ENCODE results near the gene SLC35E1. TPM values are rescaled to one million over a fixed set of nuclear protein-coding genes. Genes with fewer than 3 reads are reported as not detected.

Gene SLC35E1
- total RNA-seq, 1 experiment from 2014 or later, result 52.6 TPM

DNA sequence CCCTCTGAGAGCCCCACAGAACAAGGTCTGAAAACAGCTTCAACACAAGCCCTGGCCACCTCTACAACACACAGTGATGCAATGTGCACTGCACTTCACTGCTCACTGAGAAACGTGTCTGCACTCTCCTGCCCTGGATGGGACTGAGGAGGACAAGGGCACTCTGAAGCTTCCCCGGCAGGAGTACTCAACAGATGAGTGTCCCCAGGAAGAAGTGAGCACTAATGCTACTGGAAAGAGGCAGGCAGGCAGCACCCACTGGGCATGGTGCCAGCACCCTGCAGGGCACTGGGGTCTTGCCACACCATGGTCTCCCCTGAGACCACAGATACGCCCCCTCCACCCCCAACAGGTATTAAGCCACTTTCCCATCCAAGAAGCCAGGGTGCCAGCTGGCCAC is 17.7 kb upstream of the SLC35E1 start:
- H3K27ac ChIP-seq (ENCODE audit: low read length), result no peak overlapping the region
- H2AFZ ChIP-seq (ENCODE audit: low read length), result no peak overlapping the region
- no peak for ATAC-seq
- peaks cover 98% of the 10 kb centered on the region for H3K79me2 ChIP-seq (ENCODE audit: low read length)
- CTCF ChIA-PET, result no interaction called here
- POLR2A ChIA-PET (ENCODE audit: unreplicated experiment), result no interaction called here
- intact Hi-C loops (cut with micrococcal nuclease), result no loop called here
- H3F3A ChIP-seq (ENCODE audit: low read length, unreplicated experiment), result no peaks in the 10 kb centered on the region
- no peak for DNase-seq
- H3K9me3 ChIP-seq (ENCODE audit: low read length), result no peaks in the 10 kb centered on the region
- H3K4me1 ChIP-seq (ENCODE audit: insufficient read depth, low read length), result peaks cover 8% of the 10 kb centered on the region
- no peaks in the 10 kb centered on the region for H3K27me3 ChIP-seq (ENCODE audit: low read length)
- H3K9ac ChIP-seq (ENCODE audit: low read length), result no peak overlapping the region
- peaks cover 57% of the 10 kb centered on the region for H4K20me1 ChIP-seq (ENCODE audit: low read length)
- no peak overlapping the region for H3K4me2 ChIP-seq (ENCODE audit: low read length)
- no peaks in the 10 kb centered on the region for H3K36me3 ChIP-seq (ENCODE audit: low read depth, low read length)
- no TSS peak for BruUV-seq (replicated peaks)
- H3K9me2 ChIP-seq (replicated peaks; ENCODE audit: low read length), result no peaks in the 10 kb centered on the region
- TF ChIP-seq EZH2 (IDR thresholded peaks at IDR 0.05; ENCODE audit: low read length, unreplicated experiment) (no peak), EZH2phosphoT487 (IDR thresholded peaks at IDR 0.05; ENCODE audit: borderline replicate concordance, low read length) (no peak)
- TF ChIP-seq, protein P1, sequence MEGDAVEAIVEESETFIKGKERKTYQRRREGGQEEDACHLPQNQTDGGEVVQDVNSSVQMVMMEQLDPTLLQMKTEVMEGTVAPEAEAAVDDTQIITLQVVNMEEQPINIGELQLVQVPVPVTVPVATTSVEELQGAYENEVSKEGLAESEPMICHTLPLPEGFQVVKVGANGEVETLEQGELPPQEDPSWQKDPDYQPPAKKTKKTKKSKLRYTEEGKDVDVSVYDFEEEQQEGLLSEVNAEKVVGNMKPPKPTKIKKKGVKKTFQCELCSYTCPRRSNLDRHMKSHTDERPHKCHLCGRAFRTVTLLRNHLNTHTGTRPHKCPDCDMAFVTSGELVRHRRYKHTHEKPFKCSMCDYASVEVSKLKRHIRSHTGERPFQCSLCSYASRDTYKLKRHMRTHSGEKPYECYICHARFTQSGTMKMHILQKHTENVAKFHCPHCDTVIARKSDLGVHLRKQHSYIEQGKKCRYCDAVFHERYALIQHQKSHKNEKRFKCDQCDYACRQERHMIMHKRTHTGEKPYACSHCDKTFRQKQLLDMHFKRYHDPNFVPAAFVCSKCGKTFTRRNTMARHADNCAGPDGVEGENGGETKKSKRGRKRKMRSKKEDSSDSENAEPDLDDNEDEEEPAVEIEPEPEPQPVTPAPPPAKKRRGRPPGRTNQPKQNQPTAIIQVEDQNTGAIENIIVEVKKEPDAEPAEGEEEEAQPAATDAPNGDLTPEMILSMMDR (conservative IDR thresholded peaks at IDR 0.05; ENCODE audit: low read depth, low read length), result no peak
- H3K4me3 ChIP-seq (ENCODE audit: low read length), result no peak overlapping the region

DNA sequence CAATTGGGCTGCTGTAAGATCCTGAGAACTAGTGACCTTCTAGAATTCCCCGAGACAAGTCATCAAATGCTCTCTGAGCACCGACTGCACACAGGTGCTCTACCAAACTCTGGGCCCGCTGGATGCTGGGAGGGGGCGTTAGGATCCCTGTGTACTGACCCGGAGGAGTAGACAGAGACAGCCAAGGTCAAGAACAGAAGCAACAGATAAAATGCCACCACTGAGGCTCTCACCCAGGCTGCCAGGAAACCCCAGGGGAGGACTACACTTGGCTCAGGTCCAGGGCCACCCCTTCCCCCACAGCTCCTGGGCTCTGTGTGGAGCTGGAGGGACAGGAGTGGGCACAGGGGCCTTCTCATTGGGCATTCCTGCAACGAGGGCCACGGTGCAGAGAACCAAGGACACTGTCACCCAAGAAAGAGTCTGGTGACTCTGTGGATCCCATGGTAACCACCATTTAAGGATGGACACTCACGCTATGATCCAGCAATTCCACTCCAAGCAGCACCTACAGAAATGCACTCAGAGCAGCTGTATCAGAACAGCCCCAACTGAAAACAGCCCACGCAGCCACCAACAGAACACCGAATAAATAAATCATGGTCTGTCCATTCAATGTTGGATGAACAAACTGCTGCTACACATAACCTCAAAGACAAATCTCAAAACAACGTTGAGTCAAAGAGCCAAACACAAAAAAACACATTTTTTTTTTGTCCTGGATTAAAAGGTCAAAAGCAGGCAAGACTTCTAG is 16.8 kb upstream of the SLC35E1 start:
- Histone ChIP-seq H3K36me3 (ENCODE audit: low read depth, low read length) (no peaks in the 10 kb centered on the region), H3K27ac (ENCODE audit: low read length) (no peak overlapping the region), H3F3A (ENCODE audit: low read length, unreplicated experiment) (no peaks in the 10 kb centered on the region), H3K9ac (ENCODE audit: low read length) (no peak overlapping the region), H3K4me1 (ENCODE audit: insufficient read depth, low read length) (peaks cover 17% of the 10 kb centered on the region), H3K27me3 (ENCODE audit: low read length) (no peaks in the 10 kb centered on the region), H3K9me3 (ENCODE audit: low read length) (no peaks in the 10 kb centered on the region), H3K79me2 (ENCODE audit: low read length) (peaks cover 98% of the 10 kb centered on the region), H2AFZ (ENCODE audit: low read length) (no peak overlapping the region), H3K9me2 (replicated peaks; ENCODE audit: low read length) (no peaks in the 10 kb centered on the region), H3K4me2 (ENCODE audit: low read length) (no peak overlapping the region), H4K20me1 (ENCODE audit: low read length) (peaks cover 55% of the 10 kb centered on the region), H3K4me3 (ENCODE audit: low read length) (no peak overlapping the region)
- POLR2A ChIA-PET (ENCODE audit: unreplicated experiment), result interaction anchor here (0.6 kb wide), 1 partner anchor 29 kb away, joined by 5 read pairs; no protein-coding TSS in a partner anchor
- DNase-seq (no peak), ATAC-seq (no peak)
- no TSS peak for BruUV-seq (replicated peaks)
- TF ChIP-seq EZH2 (IDR thresholded peaks at IDR 0.05; ENCODE audit: low read length, unreplicated experiment) (no peak), EZH2phosphoT487 (IDR thresholded peaks at IDR 0.05; ENCODE audit: borderline replicate concordance, low read length) (no peak)
- TF ChIP-seq, protein P1 (conservative IDR thresholded peaks at IDR 0.05; ENCODE audit: low read depth, low read length), result no peak
- CTCF ChIA-PET, result no interaction called here
- intact Hi-C loops (cut with micrococcal nuclease), result no loop called here

Data from PC-3 (cell line).